CD4-positive, CD25-positive, alpha-beta regulatory T cell (primary cell): ENCODE measurements around the gene ALDOC. TPM values are rescaled to one million over a fixed set of nuclear protein-coding genes. Genes with fewer than 3 reads are reported as not detected.
A peak's percentile ranks its signal among the peaks of the same experiment; 100 is the strongest.

Experiments used
- ATAC-seq, 2 donors: fragments of 150-1000 bp; cut with Tn5 transposase; one replicate each; pipeline ENCODE4 v1.10.0; 2021; ENCODE audit warnings: low read depth in 2 of 2, moderate number of reproducible peaks in 2 of 2, moderate library complexity in 1 of 2
- DNase-seq, 3 donors: peaks; one replicate each; pipeline versions ENCODE4 v3.0.0 to v3.0.0-alpha.2; 2012 to 2022; ENCODE audit warnings: mixed read lengths in 1 of 3
- H3K27ac ChIP-seq: one replicate; pipeline ENCODE4 v1.7.0; 2013; ENCODE audit warnings: mild to moderate bottlenecking, low read length; ENCODE audit not compliant: insufficient read depth, poor library complexity, severe bottlenecking
- H3K27me3 ChIP-seq: one replicate; pipeline ENCODE4 v1.7.0; 2013; ENCODE audit warnings: low read length; ENCODE audit not compliant: control insufficient read depth, insufficient read depth
- H3K36me3 ChIP-seq: one replicate; pipeline ENCODE4 v1.7.0; 2013; ENCODE audit warnings: mild to moderate bottlenecking, low read length, moderate library complexity; ENCODE audit not compliant: control insufficient read depth, insufficient read depth
- H3K4me1 ChIP-seq: 2 replicates; pipeline ENCODE4 v1.7.0; 2013; ENCODE audit warnings: mild to moderate bottlenecking, low read length; ENCODE audit not compliant: insufficient read depth, control insufficient read depth, poor library complexity, severe bottlenecking
- H3K4me3 ChIP-seq: one replicate; pipeline ENCODE4 v1.7.0; 2013; ENCODE audit warnings: low read depth, mild to moderate bottlenecking, low read length, moderate library complexity
- H3K9me3 ChIP-seq, 2 experiments: 1 replicate in 1 of 2; 2 replicates in 1 of 2; pipeline ENCODE4 v1.7.0; 2013; ENCODE audit warnings: low read length in 2 of 2, mild to moderate bottlenecking in 1 of 2, moderate library complexity in 1 of 2; ENCODE audit not compliant: control insufficient read depth in 2 of 2
- H3K27ac Mint-ChIP-seq, 3 donors: one replicate each; pipeline ENCODE4 v1.8.0; 2020 to 2022; ENCODE audit warnings: mild to moderate bottlenecking in 3 of 3, mixed read lengths in 3 of 3, moderate library complexity in 2 of 3
- H3K27me3 Mint-ChIP-seq: one replicate; pipeline ENCODE4 v1.8.0; 2022; ENCODE audit warnings: mild to moderate bottlenecking, mixed read lengths
- H3K36me3 Mint-ChIP-seq: one replicate; pipeline ENCODE4 v1.8.0; 2020; ENCODE audit warnings: mixed read lengths
- H3K4me1 Mint-ChIP-seq, 4 donors: one replicate each; pipeline ENCODE4 v1.8.0; 2020 to 2022; ENCODE audit warnings: mixed read lengths in 4 of 4, mild to moderate bottlenecking in 1 of 4
- H3K4me3 Mint-ChIP-seq, 4 donors: one replicate each; pipeline ENCODE4 v1.8.0; 2020 to 2022; ENCODE audit warnings: mild to moderate bottlenecking in 4 of 4, mixed read lengths in 4 of 4, moderate library complexity in 3 of 4
- H3K9me3 Mint-ChIP-seq, 7 donors: one replicate each; pipeline ENCODE4 v1.8.0; 2020 to 2022; ENCODE audit warnings: mixed read lengths in 7 of 7, mild to moderate bottlenecking in 3 of 7, moderate library complexity in 2 of 7
- polyA plus RNA-seq, 4 donors: library from polyadenylated mRNA; unstranded; fragments of 300-500 nt; fragmentation: Illumina TruSeq; gene quantifications; one replicate each; pipeline ENCODE4 v1.2.3, GENCODE V29; 2021
- total RNA-seq: library from RNA; stranded (reverse); gene quantifications from one replicate; pipeline ENCODE4 v1.2.3, GENCODE V29; 2022

The ALDOC gene
- total and polyA plus RNA-seq, 5 donors from 2014 or later: 33.0 to 109 (median 86.4) TPM

DNA sequence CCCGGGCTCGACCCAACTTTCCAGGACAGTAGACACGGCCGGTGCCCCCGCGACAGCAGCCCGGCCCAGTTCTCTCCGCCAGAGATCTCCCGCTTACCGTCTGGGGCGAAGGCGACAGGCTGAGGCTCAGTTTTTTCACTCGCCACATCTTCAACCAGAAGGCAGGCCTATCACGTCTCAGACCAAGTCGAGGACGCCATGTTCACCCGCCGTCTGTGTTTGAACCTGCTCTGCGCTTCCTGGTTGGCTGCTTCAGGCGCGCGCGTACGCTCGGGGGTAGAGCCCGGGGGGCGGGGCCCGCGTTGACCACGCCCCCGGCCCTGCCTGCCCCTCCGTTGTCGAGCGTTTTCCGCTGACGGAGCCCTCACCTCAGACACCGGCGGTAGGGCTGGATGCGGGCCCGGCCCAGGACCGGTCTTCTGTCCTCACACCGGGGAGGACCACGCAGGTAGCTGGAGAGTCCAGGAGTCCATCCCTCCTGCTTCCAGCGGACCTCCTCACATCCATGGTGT is 22.2 kb upstream of the ALDOC start, which contains the start of gene SPAG5:
Gene SPAG5, minus strand, starts transcription at position 227 of the 512 bp plus-strand sequence. Its CDS starts 79 bp downstream, at position 148.
- H3K27ac Mint-ChIP-seq: peak within 1 kb of the TSS; percentile 96 to 99 (median 99)
- peaks cover 18 to 26% (median 19%) of the 10 kb centered on the region in 4 donors for H3K4me1 Mint-ChIP-seq
- Histone ChIP-seq H3K27me3 (no peaks in the 10 kb centered on the region), H3K36me3 (no peaks in the 10 kb centered on the region), H3K9me3 (no peaks in the 10 kb centered on the region), H3K27ac (peak within 1 kb of the TSS; percentile 99), H3K4me3 (peak within 1 kb of the TSS; percentile 90), H3K4me1 (peaks cover 16% of the 10 kb centered on the region)
- H3K4me3 Mint-ChIP-seq: peak within 1 kb of the TSS; percentile 90 to 96 (median 93)
- H3K9me3 Mint-ChIP-seq: no peaks in the 10 kb centered on the region
- peak; percentile 93 to 96 (median 94) for DNase-seq
- ATAC-seq: peak; percentile 92 to 94
- H3K36me3 Mint-ChIP-seq: no peaks in the 10 kb centered on the region
- no peaks in the 10 kb centered on the region for H3K27me3 Mint-ChIP-seq

DNA sequence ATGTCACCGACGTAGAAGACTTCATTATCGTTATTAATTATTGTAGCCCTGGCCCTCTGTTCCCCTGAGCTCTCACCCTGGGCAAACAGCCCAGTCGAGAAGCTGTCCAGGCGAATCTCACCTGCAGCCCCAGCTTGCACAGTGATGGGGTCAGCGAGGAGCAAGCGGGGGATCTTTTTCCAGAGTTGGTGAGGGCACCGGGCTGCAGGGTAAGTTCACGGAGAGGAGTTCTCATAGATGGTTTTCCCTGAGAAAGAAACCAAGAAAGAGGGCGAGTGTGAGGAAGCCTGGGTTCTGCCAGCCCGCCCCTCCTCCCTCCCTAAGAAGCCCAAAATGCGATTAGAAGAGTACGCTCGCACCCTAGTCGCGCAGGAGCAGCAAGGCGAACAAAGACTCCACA is 21.7 kb upstream of the ALDOC start:
- H3K9me3 Mint-ChIP-seq: no peaks in the 10 kb centered on the region
- peak overlapping the region; percentile 96 to 99 (median 99) for H3K27ac Mint-ChIP-seq
- DNase-seq: no peak
- H3K4me3 Mint-ChIP-seq: peak overlapping the region; percentile 90 to 96 (median 93)
- peaks cover 18 to 26% (median 19%) of the 10 kb centered on the region in 4 donors for H3K4me1 Mint-ChIP-seq
- peak overlapping the region; percentile 78 for H3K4me3 ChIP-seq
- no peaks in the 10 kb centered on the region for H3K27me3 ChIP-seq
- H3K27me3 Mint-ChIP-seq: no peaks in the 10 kb centered on the region
- peak overlapping the region; percentile 99 for H3K27ac ChIP-seq
- H3K9me3 ChIP-seq: no peaks in the 10 kb centered on the region
- no peak for ATAC-seq
- H3K4me1 ChIP-seq: peaks cover 16% of the 10 kb centered on the region
- no peaks in the 10 kb centered on the region for H3K36me3 ChIP-seq
- no peaks in the 10 kb centered on the region for H3K36me3 Mint-ChIP-seq

DNA sequence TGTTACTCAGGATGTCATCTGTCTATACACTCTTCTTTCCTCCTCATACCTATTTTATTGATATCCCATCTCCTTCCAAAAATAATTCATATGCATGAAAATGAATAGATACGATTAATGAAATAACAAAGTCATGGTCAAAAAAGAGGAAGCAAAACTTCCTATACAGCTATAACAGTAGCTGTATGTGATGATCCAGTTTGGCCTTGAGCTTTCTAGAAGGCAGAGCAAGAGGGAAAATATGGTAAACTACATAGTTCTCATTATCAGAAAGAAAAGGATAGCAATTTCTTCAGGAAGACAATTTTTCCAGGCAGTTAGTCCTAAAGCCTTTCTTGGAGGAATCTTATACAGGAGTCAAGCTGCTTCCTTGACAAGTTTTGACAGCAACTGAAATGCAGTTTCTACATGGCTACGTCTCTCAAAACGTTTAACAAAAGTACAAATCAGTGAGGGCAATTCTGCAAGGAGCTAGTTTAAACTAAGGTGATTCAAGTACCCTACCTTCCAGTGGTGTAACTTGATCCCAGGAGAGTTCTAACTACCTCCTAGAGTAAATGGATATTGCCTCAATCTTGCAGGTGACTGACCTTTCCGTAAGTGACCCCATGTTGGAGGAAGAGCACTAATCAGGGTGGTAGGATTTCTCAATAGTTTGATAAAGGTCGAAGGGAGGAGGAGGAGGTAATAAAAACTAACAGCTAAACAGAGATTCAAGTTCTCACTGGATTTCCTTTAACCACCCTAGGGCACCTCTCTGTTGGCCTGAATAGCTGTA is 21.1 kb upstream of the ALDOC start:
- peak overlapping the region; percentile 78 for H3K4me3 ChIP-seq
- Mint-ChIP-seq H3K9me3 (no peaks in the 10 kb centered on the region), H3K4me1 (peaks cover 18 to 26% (median 19%) of the 10 kb centered on the region in 4 donors), H3K27ac (peak overlapping the region in 2 of 3 donors; percentile 96 to 99), H3K4me3 (peak overlapping the region; percentile 90 to 96 (median 93)), H3K36me3 (no peaks in the 10 kb centered on the region), H3K27me3 (no peaks in the 10 kb centered on the region)
- peaks cover 16% of the 10 kb centered on the region for H3K4me1 ChIP-seq
- no peaks in the 10 kb centered on the region for H3K9me3 ChIP-seq
- no peak for ATAC-seq
- no peaks in the 10 kb centered on the region for H3K36me3 ChIP-seq
- no peak for DNase-seq
- peak overlapping the region; percentile 99 for H3K27ac ChIP-seq
- H3K27me3 ChIP-seq: no peaks in the 10 kb centered on the region

DNA sequence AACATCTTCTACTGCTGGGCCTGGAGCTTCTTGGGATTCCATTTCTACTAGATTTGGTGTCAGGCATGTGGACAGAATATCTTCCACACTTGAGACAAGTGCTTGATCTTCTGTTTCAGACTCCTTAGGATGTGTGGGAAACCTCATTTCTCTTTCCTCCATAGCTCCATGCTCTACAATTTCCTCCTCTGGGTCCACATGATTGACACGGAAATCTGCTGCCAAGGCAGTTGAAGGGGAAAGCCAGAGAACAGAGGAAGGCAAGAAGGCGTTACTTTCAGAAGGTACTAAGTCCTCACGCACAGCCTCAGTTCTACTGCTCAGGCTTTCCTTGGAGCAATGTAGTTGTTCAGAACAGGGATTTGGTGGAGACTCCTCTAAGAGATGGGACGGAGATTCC is 15.6 kb upstream of the ALDOC start:
- no peaks in the 10 kb centered on the region for H3K9me3 Mint-ChIP-seq
- H3K4me1 Mint-ChIP-seq: peaks cover 0 to 7% (median 1%) of the 10 kb centered on the region in 4 donors

DNA sequence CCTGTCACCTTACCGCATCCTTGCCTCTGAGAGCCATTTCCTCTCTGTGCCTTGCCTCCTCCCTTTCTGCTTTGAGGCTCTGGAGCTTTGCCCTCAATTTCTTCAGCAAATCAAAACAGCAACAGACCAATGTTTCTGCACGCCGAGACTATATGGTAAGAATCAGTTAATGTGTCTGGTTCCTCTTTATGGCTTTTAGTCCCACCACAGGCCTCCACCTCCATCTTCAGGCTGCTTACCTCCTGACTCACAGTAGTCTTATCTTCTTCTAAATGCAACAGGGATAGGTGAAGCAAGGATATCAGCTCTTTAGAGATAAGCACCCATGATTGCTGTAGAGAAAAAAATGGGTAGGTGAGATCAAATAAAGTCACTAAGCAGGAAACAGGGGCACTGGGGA is 9.2 kb upstream of the ALDOC start:
- peaks cover 14% of the 10 kb centered on the region for H3K36me3 Mint-ChIP-seq
- no peaks in the 10 kb centered on the region for H3K9me3 Mint-ChIP-seq
- H3K27ac ChIP-seq: no peak overlapping the region
- H3K27me3 Mint-ChIP-seq: no peaks in the 10 kb centered on the region
- H3K36me3 ChIP-seq: peaks cover 24% of the 10 kb centered on the region
- no peaks in the 10 kb centered on the region for H3K4me1 ChIP-seq
- no peak overlapping the region for H3K4me3 Mint-ChIP-seq
- no peaks in the 10 kb centered on the region for H3K27me3 ChIP-seq
- no peaks in the 10 kb centered on the region for H3K9me3 ChIP-seq
- no peak for DNase-seq
- H3K27ac Mint-ChIP-seq: peak overlapping the region in 1 of 3 donors; percentile 5
- no peak overlapping the region for H3K4me3 ChIP-seq
- peaks cover 0 to 7% (median 0%) of the 10 kb centered on the region in 4 donors for H3K4me1 Mint-ChIP-seq
- no peak for ATAC-seq

More for the DNA sequence above, 15.6 kb upstream of the ALDOC start:
- Histone ChIP-seq H3K36me3 (no peaks in the 10 kb centered on the region), H3K27me3 (no peaks in the 10 kb centered on the region), H3K4me3 (no peak overlapping the region), H3K27ac (no peak overlapping the region), H3K9me3 (no peaks in the 10 kb centered on the region), H3K4me1 (no peaks in the 10 kb centered on the region)
- Mint-ChIP-seq H3K27me3 (no peaks in the 10 kb centered on the region), H3K27ac (no peak overlapping the region), H3K4me3 (no peak overlapping the region), H3K36me3 (peaks cover 13% of the 10 kb centered on the region)
- DNase-seq: no peak
- ATAC-seq: no peak

DNA sequence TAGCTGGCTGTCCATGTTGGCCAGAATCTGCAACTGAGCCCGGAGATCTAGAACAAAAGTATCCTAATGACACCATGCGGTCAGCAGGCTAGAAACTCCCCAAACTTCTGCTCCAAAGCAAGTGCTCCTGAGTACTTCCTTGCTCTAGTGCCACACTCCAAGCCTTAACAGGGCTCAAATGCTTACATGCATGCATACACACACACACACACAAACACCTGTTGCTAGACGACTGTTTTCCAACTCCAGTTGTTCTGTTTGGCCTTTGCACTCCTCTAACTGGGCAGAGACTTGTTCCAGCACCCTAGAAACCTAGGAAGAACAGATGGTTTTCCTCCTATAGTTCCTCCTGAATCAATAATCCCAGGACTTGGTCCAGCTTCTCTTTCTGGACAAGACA is 7.7 kb upstream of the ALDOC start:
- DNase-seq: no peak
- Mint-ChIP-seq H3K9me3 (no peaks in the 10 kb centered on the region), H3K27me3 (no peaks in the 10 kb centered on the region), H3K4me1 (peaks cover 0 to 17% (median 0%) of the 10 kb centered on the region in 4 donors), H3K27ac (no peak overlapping the region), H3K36me3 (peaks cover 18% of the 10 kb centered on the region), H3K4me3 (no peak overlapping the region)
- no peaks in the 10 kb centered on the region for H3K27me3 ChIP-seq
- H3K36me3 ChIP-seq: peaks cover 24% of the 10 kb centered on the region
- H3K4me1 ChIP-seq: no peaks in the 10 kb centered on the region
- no peaks in the 10 kb centered on the region for H3K9me3 ChIP-seq
- no peak for ATAC-seq
- H3K27ac ChIP-seq: no peak overlapping the region
- H3K4me3 ChIP-seq: no peak overlapping the region

DNA sequence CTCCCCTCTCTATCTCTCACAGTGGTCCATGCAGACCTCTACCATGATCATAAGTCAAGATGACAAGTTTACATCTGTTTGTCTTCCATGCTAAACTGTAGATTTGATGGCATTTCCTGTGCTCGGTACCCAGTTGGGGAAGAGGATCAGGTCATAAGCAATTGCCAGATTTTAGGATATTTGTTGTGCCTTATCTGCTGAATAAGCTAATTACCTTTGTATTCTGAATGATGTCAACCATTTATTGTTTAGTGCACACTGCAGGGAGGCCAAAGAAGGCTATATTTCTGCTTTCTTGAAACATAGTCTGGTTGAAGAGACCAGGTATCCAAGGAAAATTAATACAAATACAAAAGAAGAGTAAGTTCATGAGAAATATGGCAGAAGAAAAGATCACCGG is 5.8 kb upstream of the ALDOC start:
- ATAC-seq: no peak
- no peak overlapping the region for H3K4me3 Mint-ChIP-seq
- DNase-seq: no peak
- Histone ChIP-seq H3K27ac (no peak overlapping the region), H3K9me3 (no peaks in the 10 kb centered on the region), H3K4me3 (no peak overlapping the region), H3K27me3 (no peaks in the 10 kb centered on the region), H3K36me3 (peaks cover 24% of the 10 kb centered on the region), H3K4me1 (peaks cover under 1% of the 10 kb centered on the region)
- H3K4me1 Mint-ChIP-seq: peaks cover 0 to 12% (median 0%) of the 10 kb centered on the region in 4 donors
- H3K9me3 Mint-ChIP-seq: no peaks in the 10 kb centered on the region
- no peak overlapping the region for H3K27ac Mint-ChIP-seq
- H3K36me3 Mint-ChIP-seq: peaks cover 11% of the 10 kb centered on the region
- H3K27me3 Mint-ChIP-seq: no peaks in the 10 kb centered on the region
